IMR-90 (cell line): ENCODE results near the gene UBE2C.

Experiments
- BHLHE40 ChIP-seq: fragments of 150-350 bp; IDR thresholded peaks from 2 replicates; pipeline ENCODE4 v1.6.1; 2016; ENCODE audit warnings: mild to moderate bottlenecking, low read depth, low read length
- CEBPB ChIP-seq: IDR thresholded peaks from 2 replicates; pipeline ENCODE4 v1.6.1; 2012; ENCODE audit warnings: low read depth, low read length, improper control_type of control experiment
- FOS ChIP-seq: fragments of 150-350 bp; IDR thresholded peaks from 2 replicates; pipeline ENCODE4 v1.6.1; 2016; ENCODE audit warnings: low read depth, low read length
- MXI1 ChIP-seq: IDR thresholded peaks from 2 replicates; pipeline ENCODE4 v1.6.1; 2012; ENCODE audit warnings: low read depth, mild to moderate bottlenecking, low read length, moderate library complexity, borderline replicate concordance
- POLR2A ChIP-seq: IDR thresholded peaks from 2 replicates; pipeline ENCODE4 v1.6.1; 2012; ENCODE audit warnings: mild to moderate bottlenecking, low read depth, low read length
- RAD21 ChIP-seq: IDR thresholded peaks from 2 replicates; pipeline ENCODE4 v1.6.1; 2012; ENCODE audit warnings: low read length, improper control_type of control experiment
- RFX5 ChIP-seq: IDR thresholded peaks from 2 replicates; pipeline ENCODE4 v1.8.0; 2012; ENCODE audit warnings: low read depth, mild to moderate bottlenecking, low read length, moderate library complexity
- TF ChIP-seq, protein P1 (sequence below): conservative IDR thresholded peaks from 2 replicates; pipeline ENCODE4 v1.5.1; 2012; ENCODE audit warnings: mild to moderate bottlenecking, low read depth, low read length, improper control_type of control experiment

DNA sequence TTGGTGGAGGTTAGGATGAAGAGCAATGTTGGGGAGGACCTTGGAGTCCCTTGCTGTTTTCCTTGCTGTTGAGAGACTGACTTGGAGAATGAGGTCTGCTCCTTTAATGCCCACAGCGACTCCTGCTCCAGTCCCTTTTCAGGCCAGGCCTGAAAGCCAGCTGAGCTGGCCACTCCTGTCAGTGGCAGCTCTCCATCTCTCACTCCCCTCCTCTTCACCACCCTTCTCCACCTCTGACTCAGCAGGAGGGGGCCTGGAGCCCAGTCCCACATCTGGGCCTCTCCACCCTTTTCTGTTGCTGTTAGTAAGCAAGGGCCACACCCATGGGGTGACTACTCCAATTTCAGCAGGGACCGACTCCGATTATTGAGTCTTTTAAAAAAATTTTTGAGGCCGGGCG lies 23.4 kb downstream of the UBE2C start:
- TF ChIP-seq RFX5 (no peak), MXI1 (no peak), POLR2A (no peak), FOS (no peak), CEBPB (no peak), BHLHE40 (no peak), RAD21 (no peak)
- TF ChIP-seq, protein P1, sequence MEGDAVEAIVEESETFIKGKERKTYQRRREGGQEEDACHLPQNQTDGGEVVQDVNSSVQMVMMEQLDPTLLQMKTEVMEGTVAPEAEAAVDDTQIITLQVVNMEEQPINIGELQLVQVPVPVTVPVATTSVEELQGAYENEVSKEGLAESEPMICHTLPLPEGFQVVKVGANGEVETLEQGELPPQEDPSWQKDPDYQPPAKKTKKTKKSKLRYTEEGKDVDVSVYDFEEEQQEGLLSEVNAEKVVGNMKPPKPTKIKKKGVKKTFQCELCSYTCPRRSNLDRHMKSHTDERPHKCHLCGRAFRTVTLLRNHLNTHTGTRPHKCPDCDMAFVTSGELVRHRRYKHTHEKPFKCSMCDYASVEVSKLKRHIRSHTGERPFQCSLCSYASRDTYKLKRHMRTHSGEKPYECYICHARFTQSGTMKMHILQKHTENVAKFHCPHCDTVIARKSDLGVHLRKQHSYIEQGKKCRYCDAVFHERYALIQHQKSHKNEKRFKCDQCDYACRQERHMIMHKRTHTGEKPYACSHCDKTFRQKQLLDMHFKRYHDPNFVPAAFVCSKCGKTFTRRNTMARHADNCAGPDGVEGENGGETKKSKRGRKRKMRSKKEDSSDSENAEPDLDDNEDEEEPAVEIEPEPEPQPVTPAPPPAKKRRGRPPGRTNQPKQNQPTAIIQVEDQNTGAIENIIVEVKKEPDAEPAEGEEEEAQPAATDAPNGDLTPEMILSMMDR = no peak
